GM18498 (cell line): Measurements from ENCODE around the gene SLMAP.

Experiments
- ATAC-seq: cut with Tn5 transposase; IDR thresholded peaks from one replicate; pipeline ENCODE4 v1.9.1; 2021; ENCODE audit warnings: mild to moderate bottlenecking, moderate library complexity; ENCODE audit not compliant: unreplicated experiment

The SLMAP gene

DNA sequence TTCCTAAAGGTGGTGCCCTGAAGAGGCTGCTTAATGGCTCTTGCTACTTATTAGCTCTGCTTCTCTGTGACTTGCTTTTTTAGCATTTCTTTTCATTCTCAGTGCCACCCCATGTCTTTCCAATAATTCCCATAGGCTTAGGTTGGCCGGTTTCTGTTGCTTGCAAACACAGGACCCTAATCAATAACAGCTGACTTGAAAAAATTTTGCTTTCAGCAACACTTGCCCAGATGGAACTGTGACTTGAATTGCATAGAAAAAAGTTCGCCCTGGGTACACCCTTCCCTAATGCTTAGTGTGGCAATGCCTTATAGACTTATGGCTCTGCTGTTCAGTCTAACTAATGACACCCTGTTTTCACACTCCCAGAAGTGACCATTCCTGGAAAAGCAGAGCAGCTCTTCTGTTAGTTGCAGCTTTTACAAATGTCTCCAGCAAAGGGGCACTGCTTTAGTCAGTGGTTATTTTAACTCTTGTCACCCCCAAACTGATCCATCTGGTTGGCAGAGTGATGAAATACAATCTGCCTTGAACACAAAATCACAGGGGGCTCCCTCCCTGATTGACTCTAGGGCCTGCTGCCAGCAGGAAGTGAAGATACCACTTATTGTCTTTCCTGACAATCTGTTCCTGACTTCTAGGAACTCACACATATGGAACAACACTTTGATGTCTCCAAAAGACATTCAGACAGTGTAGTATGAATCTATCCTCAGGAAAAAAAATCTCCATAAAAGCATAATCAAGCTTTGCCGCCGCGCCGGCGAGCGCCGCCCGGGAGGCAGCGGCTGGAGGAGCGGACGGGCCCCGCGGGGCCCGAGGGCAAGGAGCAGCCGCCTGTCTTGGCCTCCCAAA, 9.7 kb upstream of the SLMAP start:
- no peak for ATAC-seq

DNA sequence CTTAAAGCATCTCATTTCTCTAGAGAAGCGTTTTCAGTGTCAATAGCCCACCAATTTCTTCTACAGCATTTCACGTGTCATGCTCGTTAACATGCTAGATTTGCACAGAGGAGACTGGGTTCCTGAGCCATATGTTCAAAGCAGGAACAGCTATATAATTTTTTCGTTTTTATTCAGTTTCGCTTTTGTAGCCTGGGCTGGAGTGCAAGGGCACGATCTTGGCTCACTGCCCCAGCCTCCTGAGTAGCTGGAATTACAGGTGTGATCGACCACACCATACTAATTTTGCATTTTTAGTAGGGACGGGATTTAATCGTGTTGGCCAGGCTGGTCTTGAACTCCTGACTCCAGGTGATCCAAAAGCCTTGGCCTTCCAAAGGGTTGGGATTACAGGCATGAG, 6.6 kb upstream of the SLMAP start:
- no peak for ATAC-seq

- ATAC-seq = no peak
These were observed 3.8 kb upstream of the SLMAP start for GRCh38 chr3:57752307-57752706.

DNA sequence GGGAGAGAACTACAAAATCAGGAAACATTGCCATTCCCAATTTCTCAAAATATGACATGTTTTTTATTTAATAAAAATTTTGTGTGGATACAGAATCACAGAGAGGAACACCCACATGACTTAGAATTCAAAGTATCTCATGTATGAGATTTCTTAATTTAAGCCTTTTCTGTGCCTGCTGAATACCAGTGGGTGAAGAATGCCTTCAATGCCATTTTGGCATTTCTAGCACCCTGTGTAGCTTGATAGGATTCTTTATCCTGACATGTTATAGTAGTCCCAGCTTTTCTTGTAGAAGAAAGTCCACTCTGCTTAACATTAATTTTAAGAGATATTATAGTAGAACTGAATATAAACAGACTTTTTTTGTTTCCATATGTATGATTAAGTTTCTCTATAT, 3.1 kb upstream of the SLMAP start:
- no peak for ATAC-seq

GRCh38 chr3:57755368-57755675, 787 bp upstream of the SLMAP start:
- ATAC-seq = no peak

DNA sequence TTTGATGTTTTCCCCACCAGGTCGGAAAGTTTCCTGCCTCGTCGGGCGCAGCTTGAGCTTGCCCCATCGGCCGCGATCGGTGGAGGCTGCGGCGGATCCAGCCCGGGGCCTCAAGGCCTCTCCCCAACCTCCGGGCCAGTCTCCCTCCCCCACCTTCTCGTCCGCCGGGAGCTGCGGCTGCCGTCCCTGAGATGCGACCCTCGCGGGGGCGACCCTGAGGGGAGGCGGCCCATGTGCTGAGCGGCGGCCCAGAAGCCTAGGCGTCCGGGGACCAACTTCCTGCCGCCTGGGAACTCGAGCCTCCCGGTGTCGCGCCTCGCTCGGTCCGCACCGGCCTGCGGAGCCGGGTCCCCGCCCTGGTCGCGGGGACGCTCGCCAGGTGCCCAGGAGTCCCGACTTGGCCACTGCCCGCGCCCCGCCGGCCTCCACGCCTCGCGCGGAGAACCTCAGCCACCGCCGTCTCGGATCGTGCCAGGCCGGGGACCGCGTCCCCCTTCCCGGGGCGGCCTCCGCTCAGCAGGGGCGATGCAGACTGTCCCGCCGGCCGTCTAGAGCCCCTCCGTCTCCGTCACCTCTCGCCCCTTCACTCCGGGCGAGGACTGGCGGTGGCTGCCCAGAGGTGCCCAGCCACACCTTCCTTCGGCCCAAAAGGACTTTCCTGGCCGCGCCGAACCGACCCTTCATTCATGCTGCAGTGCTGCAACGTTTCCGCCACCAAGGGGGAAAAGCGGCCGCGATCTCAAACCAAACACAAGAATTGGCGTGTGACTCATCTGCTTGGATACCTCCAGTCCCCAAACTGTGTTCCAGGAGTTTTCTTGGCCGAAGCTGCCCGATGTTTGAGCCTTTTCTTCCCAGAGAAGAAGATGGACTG, 656 bp downstream of the SLMAP start:
- peak; percentile 35 for ATAC-seq

- no peak for ATAC-seq
These were observed 1.7 kb downstream of the SLMAP start for GRCh38 chr3:57757642-57758297.

DNA sequence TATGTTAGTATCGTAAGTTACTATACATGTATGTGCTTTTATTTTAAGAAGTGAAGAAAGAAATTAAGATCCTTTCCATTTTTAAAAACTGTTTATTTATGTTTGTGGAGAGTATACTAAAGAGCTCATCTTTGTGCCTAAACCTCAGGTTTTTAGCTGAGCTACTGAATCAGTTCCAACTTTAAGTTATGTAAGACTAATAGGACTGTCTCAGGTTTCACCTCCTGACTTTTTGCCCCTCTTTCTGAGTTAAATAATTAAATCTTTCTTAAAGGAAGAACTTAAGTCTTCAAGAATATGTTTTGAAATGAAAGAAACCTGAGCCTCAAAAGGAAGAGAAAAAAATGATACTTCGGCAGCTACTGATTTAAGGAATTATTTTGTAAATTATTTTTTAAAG, 2.6 kb downstream of the SLMAP start:
- no peak for ATAC-seq

GRCh38 chr3:57764794-57765193, 8.7 kb downstream of the SLMAP start:
- ATAC-seq = no peak

DNA sequence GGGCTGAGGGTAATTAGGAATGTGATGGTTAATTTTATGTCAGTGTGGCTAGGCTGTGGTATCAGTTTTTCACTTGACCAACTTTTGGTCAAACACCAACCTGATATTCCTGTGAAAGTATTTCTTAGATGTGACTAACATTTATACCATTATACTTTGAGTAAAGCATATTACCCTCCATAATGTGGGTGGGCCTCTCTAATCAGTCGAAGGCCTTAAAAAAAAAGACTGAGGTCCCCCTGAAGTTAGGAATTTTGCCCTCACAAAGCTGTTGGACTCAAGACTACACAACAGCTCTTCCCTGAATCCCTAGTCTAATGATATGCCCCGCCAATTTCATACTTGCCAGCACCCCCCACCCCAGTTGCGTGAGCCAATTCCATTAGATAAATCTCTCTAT, 12.5 kb downstream of the SLMAP start:
- no peak for ATAC-seq

DNA sequence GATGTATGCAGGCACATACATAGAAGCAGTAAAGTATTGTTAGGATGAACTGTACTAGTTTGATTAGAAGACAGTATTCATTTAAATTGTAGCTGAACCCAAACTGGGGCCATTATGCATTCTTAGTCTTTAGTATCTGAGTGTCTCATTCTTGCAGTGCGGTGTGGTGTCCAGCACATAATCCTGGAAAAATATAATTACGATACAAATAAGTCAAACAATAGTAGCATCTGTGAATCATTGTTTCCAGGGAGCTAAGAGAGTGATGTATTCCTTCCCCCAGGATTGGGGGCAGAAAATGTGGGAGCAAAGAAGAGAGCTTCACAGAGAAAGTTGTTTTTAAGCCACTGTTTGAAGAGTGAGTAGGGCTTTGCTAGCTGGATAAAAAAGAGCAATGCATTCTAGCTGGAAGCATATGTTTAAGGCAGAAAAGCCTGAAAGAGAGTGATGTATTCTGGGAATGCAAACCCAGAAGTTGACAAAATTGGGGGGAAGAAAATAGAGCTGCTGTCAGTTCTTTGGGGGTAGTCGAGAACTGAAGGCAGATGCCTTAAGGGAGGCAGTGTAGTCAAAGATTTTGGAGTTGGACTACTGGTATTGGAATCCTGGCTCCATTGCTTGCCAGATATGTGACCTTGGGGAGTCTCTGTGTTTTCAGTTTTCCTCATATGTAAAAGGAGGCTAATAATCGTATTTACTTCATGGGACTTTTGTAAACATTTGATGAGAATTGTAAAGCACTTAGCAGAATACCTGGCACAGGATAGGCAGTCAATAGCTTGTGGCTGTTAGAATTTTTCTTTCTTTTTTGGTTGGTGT, 14.1 kb downstream of the SLMAP start:
- no peak for ATAC-seq

- ATAC-seq = no peak
These were observed 16.1 kb downstream of the SLMAP start for GRCh38 chr3:57772251-57772650.

GRCh38 chr3:57777774-57778173, 21.7 kb downstream of the SLMAP start:
- no peak for ATAC-seq

- ATAC-seq = no peak
These were observed 22.4 kb downstream of the SLMAP start for GRCh38 chr3:57778494-57778893.

DNA sequence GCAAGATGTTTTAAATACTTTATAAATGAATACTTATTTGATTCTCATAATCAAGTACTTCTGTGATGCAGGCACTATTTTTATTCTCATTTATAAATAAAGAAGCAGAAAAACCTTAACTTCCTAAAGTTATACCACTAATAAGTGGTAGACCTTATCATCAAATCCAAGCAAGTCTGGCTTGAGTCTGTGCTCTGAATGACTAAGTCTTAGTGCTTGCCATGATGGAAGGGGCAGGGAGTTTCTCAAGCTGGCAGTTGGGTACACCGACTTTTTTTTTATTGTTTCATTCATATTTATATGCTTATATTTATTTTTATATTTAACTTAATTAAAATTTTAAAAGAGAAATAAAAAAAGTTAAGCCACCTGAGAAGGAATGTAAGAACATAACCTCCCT, 23.6 kb downstream of the SLMAP start:
- ATAC-seq = no peak

DNA sequence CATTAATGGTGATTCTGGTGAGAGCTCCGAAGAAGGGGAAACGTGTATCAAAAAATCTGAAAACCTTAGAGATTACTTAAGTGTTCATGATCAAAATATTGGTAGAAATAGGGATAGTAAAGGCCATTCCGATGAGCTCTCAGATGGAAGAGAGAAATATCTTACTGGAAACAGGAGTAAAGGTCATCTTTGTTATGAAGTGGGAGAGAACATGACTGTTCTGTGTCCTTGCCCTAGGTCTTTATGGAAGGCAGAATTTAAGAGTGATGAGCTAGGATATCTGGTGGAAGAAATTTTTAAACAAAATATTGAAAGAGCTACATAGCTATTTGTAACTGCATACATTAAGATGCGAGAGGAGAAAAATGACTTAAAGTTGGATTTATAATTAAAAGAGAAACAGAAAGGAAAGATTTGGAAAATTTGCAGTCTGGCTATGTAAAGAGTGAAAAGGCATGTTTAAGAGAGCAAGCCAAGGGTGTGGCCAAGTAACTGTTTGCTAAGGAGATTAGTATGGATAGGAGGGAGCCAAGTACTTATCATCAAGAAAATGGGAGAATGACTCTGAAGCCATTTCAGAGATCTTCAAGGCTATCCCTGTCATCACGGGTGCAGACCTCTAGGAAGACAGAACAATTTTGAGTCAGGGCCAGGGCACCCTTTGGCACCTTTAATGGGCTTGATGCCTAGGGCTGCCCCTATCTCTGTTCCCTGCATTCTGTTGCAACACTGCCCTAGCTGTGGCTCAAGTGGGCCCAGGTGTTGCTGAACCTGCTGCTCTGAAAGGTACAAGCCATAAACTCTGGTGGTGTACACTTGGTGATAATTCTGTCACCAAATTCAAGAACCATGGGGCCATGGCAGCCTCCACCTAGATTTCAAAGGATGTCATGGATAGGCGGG, 27.3 kb downstream of the SLMAP start:
- ATAC-seq = no peak

DNA sequence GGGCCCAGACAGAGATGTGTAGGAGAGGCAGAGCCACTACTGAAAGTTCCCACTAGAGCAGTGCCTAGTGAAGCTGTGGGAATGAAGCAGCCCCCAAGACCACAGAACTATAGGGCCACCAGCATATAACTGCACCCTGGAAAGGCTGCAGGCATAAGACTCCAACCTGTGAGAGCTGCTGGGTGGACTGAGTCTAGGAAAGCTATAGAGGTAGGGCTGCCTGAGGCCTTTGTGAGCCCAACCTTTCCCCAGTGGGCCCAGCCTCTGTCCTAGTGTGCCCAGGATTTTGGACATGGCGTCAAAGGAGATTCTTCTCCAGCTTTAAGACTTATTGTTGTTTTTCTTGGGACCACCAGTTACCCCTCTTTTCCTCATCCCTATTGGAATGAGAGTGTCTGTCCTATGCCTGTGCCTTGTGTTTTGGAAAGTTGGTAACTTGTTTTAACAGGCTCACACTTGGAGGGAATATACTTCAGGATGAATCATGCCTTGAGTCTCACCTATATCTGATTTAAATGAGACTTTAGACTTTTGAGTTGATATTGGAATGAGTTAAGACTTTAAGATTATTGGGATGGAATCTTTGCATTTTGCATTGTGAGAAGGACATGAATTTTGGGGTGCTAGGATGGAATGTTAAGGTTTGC, 28.1 kb downstream of the SLMAP start:
- no peak for ATAC-seq

- no peak for ATAC-seq
These were observed 29.3 kb downstream of the SLMAP start for GRCh38 chr3:57785446-57785845.

- ATAC-seq = peak; percentile 96
These were observed 31.9 kb downstream of the SLMAP start for GRCh38 chr3:57787867-57788623.
